Activated naive CD8-positive, alpha-beta T cell treated with anti-CD3 and anti-CD28 coated beads for 36 hours (primary cell): ENCODE measurements around the gene RCOR1. TPM values are rescaled to one million over a fixed set of nuclear protein-coding genes. Genes with fewer than 3 reads are reported as not detected.
"Not testable (repeated sequence)": the region's sequence is repeated elsewhere in the genome, so short reads cannot be mapped to it uniquely, and the experiment has no call there.

ENCODE experiments used
- DNase-seq: peaks from one replicate; pipeline ENCODE4 v3.0.0; 2021
- H3K27ac Mint-ChIP-seq: one replicate; pipeline ENCODE4 v1.8.0; 2022; ENCODE audit warnings: mild to moderate bottlenecking, moderate library complexity, mixed read lengths
- H3K27me3 Mint-ChIP-seq: one replicate; pipeline ENCODE4 v1.8.0; 2022; ENCODE audit warnings: mild to moderate bottlenecking, mixed read lengths
- H3K36me3 Mint-ChIP-seq: one replicate; pipeline ENCODE4 v1.8.0; 2021; ENCODE audit warnings: mild to moderate bottlenecking, mixed read lengths
- H3K4me1 Mint-ChIP-seq: one replicate; pipeline ENCODE4 v1.8.0; 2021; ENCODE audit warnings: mixed read lengths
- H3K4me3 Mint-ChIP-seq: one replicate; pipeline ENCODE4 v1.8.0; 2022; ENCODE audit warnings: mild to moderate bottlenecking, moderate library complexity, mixed read lengths
- H3K9me3 Mint-ChIP-seq: one replicate; pipeline ENCODE4 v1.8.0; 2022; ENCODE audit warnings: mixed read lengths
- total RNA-seq, 2 experiments: library from RNA; stranded (reverse); gene quantifications; one replicate each; pipeline ENCODE4 v1.2.3, GENCODE V29; 2021

The RCOR1 gene
- total RNA-seq, 2 experiments from 2014 or later, result 14.7 to 16.2 TPM

GRCh38 chr14:102594514-102595175 lies 2.2 kb downstream of the RCOR1 start:
- H3K27ac Mint-ChIP-seq, result peak overlapping the region; percentile 52
- H3K4me3 Mint-ChIP-seq, result peak overlapping the region; percentile 84
- H3K4me1 Mint-ChIP-seq, result peaks cover 40% of the 10 kb centered on the region
- DNase-seq, result peak; percentile 65
- H3K36me3 Mint-ChIP-seq, result peaks cover 12% of the 10 kb centered on the region
- no peaks in the 10 kb centered on the region for H3K9me3 Mint-ChIP-seq
- no peaks in the 10 kb centered on the region for H3K27me3 Mint-ChIP-seq

GRCh38 chr14:102601378-102601925 lies 9.0 kb downstream of the RCOR1 start:
- H3K4me1 Mint-ChIP-seq, result peaks cover 27% of the 10 kb centered on the region
- no peak overlapping the region for H3K4me3 Mint-ChIP-seq
- peaks cover 15% of the 10 kb centered on the region for H3K36me3 Mint-ChIP-seq
- H3K9me3 Mint-ChIP-seq, result no peaks in the 10 kb centered on the region
- DNase-seq, result no peak
- H3K27ac Mint-ChIP-seq, result no peak overlapping the region
- H3K27me3 Mint-ChIP-seq, result no peaks in the 10 kb centered on the region

DNA sequence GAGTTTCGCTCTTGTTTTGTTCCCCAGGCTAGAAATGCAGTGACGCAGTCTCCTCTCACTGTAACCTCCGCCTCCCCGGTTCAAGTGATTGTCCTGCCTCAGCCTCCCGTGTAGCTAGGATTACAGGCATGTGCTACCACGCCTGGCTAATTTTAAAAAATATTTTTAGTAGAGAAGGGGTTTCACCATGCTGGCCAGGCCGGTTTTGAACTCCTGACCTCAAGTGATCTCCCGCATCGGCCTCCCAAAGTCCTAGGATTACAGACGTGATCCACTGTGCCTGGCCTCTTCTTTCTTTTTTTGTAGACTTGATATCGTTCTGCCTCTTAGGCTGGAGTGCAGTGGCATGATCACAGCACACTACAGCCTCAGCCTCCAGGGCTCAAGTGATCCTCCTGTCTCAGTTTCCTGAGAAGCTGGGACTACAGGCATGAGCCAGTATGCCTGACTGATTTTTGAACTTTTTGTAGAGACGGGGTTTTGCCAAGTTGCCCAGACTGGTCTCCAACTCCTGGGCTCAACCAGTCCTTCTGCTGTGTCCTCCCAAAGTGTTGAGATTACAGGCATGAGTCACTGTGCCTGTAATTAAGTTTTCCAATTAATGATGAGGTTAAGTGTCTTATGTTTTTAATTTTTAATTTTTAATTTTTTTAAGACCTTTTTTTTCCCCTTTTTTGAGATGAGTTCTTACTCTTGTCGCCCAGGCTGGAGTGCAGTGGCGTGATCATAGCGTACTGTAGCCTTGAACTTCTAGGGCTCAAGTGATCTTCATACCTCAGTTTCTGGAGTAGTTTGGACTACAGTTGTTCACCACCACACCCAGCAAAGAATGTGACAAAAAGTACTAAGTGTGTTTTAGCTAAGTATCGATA lies 10.2 kb downstream of the RCOR1 start:
- Mint-ChIP-seq H3K27me3 (no peaks in the 10 kb centered on the region), H3K4me3 (no peak overlapping the region), H3K27ac (no peak overlapping the region), H3K9me3 (no peaks in the 10 kb centered on the region), H3K36me3 (peaks cover 12% of the 10 kb centered on the region), H3K4me1 (peaks cover 33% of the 10 kb centered on the region)
- no peak for DNase-seq

DNA sequence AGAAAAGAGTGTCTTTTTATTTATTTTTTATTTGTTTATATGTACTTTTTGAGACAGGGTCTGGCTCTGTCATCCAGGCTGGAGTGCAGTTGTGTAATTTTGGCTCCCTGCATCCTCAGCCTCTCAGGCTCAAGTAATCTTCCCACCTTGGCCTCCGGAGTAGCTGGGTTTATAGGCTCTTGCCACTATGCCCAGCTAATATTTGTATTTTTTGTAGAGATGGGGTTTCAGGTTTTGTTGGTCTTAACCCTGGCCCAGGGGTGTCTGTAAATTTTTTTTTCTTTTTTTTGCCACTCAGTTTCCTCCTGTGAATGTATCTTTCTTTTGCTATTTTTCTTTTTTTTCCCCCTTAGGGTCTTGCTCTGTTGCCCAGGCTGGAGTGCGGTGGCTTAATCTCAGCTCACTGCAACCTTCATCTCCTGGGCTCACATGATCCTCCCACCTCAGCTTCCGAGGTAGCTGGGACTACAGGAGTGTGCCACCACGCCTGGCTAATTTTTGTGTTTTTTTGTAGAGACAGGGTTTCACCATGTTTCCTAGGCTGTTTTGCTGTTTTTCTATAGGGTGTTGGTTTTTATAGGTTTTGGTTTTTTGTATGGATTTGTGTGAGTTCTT lies 11.0 kb downstream of the RCOR1 start:
- no peaks in the 10 kb centered on the region for H3K9me3 Mint-ChIP-seq
- no peak overlapping the region for H3K4me3 Mint-ChIP-seq
- H3K36me3 Mint-ChIP-seq, result peaks cover 15% of the 10 kb centered on the region
- no peak for DNase-seq
- H3K27me3 Mint-ChIP-seq, result no peaks in the 10 kb centered on the region
- no peak overlapping the region for H3K27ac Mint-ChIP-seq
- H3K4me1 Mint-ChIP-seq, result peaks cover 38% of the 10 kb centered on the region

DNA sequence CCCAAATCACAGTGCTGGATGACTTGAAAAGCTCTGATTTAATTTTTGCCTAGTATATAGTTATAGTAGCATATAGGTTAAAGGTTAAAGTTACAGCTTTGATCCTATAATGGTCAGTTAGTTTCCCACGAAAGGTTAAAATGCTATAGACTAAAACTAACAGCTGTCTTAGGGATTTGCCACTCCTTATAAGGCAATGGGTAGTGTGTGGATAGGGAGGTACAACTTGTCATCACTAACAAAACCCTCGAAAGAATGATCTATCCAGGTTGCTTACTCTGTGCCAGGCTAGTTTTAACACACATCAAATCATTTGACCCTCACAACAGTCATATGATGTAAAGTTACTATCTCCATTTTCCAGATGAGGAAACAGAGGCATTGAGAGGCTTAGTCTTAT lies 11.7 kb downstream of the RCOR1 start:
- no peak overlapping the region for H3K27ac Mint-ChIP-seq
- H3K27me3 Mint-ChIP-seq, result no peaks in the 10 kb centered on the region
- no peak for DNase-seq
- H3K36me3 Mint-ChIP-seq, result peaks cover 15% of the 10 kb centered on the region
- no peaks in the 10 kb centered on the region for H3K9me3 Mint-ChIP-seq
- peaks cover 39% of the 10 kb centered on the region for H3K4me1 Mint-ChIP-seq
- H3K4me3 Mint-ChIP-seq, result no peak overlapping the region

- DNase-seq, result no peak
- Mint-ChIP-seq H3K4me3 (no peak overlapping the region), H3K9me3 (no peaks in the 10 kb centered on the region), H3K4me1 (peaks cover 34% of the 10 kb centered on the region), H3K36me3 (peaks cover 18% of the 10 kb centered on the region), H3K27me3 (no peaks in the 10 kb centered on the region), H3K27ac (no peak overlapping the region)
Observed at GRCh38 chr14:102605029-102605428, 12.6 kb downstream of the RCOR1 start.

GRCh38 chr14:102606296-102606695 lies 13.8 kb downstream of the RCOR1 start:
- Mint-ChIP-seq H3K9me3 (no peaks in the 10 kb centered on the region), H3K4me1 (peaks cover 37% of the 10 kb centered on the region), H3K27me3 (no peaks in the 10 kb centered on the region), H3K36me3 (peaks cover 22% of the 10 kb centered on the region), H3K4me3 (no peak overlapping the region), H3K27ac (peak overlapping the region; percentile 20)
- no peak for DNase-seq

DNA sequence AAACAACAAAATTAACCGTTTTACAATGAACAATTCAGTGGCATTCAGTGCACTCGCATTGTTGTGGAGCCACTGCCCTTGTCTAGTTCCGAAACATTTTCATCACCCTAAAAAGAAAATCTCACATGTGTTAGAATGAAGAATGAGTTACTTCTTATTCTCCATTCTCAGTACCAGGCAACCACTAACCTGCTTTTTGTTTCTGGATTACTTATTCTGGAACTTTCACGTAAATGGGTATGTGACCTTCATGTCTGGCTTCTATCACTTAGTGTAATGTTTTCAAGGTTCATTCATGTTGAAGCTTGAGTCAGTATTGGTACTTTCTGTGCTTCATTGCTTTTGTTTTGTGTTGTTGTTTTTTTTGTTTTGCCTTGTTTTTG lies 15.6 kb downstream of the RCOR1 start:
- Mint-ChIP-seq H3K4me1 (peaks cover 33% of the 10 kb centered on the region), H3K4me3 (no peak overlapping the region), H3K9me3 (no peaks in the 10 kb centered on the region), H3K27me3 (no peaks in the 10 kb centered on the region), H3K27ac (peak overlapping the region; percentile 5), H3K36me3 (peaks cover 24% of the 10 kb centered on the region)
- DNase-seq, result no peak

DNA sequence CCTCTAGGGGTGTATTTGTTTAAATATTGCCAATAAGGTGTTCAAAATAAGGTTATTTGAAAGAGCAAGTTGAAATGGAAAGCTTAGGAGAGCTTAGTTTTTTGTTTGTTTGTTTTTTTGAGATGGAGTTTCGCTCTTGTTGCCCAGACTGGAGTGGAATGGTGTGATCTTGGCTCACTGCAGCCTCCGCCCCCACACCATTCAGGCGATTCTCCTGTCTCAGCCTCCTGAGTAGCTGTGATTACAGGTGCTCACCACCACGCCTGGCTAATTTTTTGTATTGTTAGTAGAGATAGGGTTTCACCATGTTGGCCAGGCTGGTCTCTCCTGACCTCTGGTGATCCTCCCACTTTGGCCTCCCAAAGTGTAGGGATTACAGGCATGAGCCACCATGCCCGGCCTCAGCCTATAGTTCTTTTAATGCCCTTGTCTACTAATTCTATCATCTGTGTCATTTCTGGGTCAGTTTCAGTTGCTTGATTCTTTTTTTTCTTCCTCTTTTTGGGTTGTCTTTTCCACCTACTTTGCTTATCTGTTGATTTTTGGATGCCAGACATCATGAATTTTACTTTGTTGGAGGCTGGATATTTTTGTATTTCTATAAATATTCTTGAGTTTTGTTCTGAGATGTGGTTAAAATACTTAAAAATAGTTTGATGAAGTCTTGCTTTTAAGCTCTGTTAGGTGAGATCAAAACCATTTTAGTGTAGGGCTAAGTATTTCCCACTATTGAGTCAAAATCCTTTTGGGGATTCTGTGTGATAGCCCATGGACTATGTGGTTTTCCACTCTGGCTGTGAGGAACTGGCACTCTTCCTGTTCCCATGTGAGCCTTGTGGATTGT lies 18.7 kb downstream of the RCOR1 start:
- DNase-seq, result no peak
- peaks cover 24% of the 10 kb centered on the region for H3K36me3 Mint-ChIP-seq
- no peaks in the 10 kb centered on the region for H3K9me3 Mint-ChIP-seq
- no peak overlapping the region for H3K4me3 Mint-ChIP-seq
- no peaks in the 10 kb centered on the region for H3K27me3 Mint-ChIP-seq
- H3K4me1 Mint-ChIP-seq, result peaks cover 29% of the 10 kb centered on the region
- no peak overlapping the region for H3K27ac Mint-ChIP-seq

GRCh38 chr14:102616318-102616717 lies 23.9 kb downstream of the RCOR1 start:
- Mint-ChIP-seq H3K36me3 (peaks cover 22% of the 10 kb centered on the region), H3K9me3 (no peaks in the 10 kb centered on the region), H3K27ac (no peak overlapping the region), H3K27me3 (no peaks in the 10 kb centered on the region), H3K4me3 (no peak overlapping the region), H3K4me1 (peaks cover 28% of the 10 kb centered on the region)
- DNase-seq, result no peak

DNA sequence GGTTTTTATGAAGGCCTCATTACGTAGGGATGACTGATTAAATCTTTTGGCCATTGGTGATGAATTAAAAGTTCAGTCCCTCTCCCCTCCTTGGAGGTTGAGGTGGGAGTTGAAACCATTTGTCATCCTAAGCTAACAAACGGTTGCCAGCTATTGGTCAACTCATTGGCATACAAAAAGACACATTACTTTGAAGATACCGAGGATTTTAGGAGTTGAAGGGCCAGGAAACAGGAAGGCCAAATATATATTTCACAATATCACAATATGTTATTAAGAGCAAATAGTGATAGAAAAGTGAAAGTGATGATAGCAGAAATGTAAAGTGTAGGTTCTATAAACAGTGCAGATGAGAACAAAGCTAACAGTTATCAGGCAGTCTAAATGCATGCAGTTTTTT lies 24.4 kb downstream of the RCOR1 start:
- H3K4me3 Mint-ChIP-seq, result no peak overlapping the region
- no peak for DNase-seq
- H3K9me3 Mint-ChIP-seq, result no peaks in the 10 kb centered on the region
- peaks cover 20% of the 10 kb centered on the region for H3K36me3 Mint-ChIP-seq
- no peaks in the 10 kb centered on the region for H3K27me3 Mint-ChIP-seq
- H3K27ac Mint-ChIP-seq, result no peak overlapping the region
- H3K4me1 Mint-ChIP-seq, result peaks cover 30% of the 10 kb centered on the region

GRCh38 chr14:102619012-102619411 lies 26.6 kb downstream of the RCOR1 start:
- not testable (repeated sequence) for H3K4me3 Mint-ChIP-seq, DNase-seq, H3K27me3 Mint-ChIP-seq, H3K9me3 Mint-ChIP-seq, H3K27ac Mint-ChIP-seq
- H3K36me3 Mint-ChIP-seq, result peaks cover 14% of the 10 kb centered on the region
- peaks cover 38% of the 10 kb centered on the region for H3K4me1 Mint-ChIP-seq

DNA sequence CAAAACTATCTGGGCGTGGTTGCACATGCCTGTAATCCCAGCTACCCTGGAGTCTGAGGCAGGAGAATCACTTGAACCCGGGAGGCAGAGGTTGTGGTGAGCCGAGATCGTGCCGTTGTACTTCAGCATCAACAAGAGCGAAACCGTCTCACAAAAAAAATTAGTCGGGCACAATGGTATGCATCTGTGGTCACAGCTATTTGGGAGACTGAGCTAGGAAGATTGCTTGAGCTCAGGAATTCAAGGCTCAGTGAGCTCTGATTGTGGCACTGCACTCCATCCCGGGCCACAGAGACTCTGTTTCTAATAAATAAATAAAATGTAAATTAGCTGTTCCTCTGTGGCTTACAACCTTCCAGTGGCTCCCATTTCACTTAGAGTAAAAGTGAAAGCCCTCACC lies 28.0 kb downstream of the RCOR1 start:
- Mint-ChIP-seq H3K4me3 (no peak overlapping the region), H3K27ac (no peak overlapping the region), H3K9me3 (no peaks in the 10 kb centered on the region), H3K4me1 (peaks cover 36% of the 10 kb centered on the region), H3K27me3 (no peaks in the 10 kb centered on the region), H3K36me3 (peaks cover 12% of the 10 kb centered on the region)
- no peak for DNase-seq

- H3K4me3 Mint-ChIP-seq, result no peak overlapping the region
- H3K27ac Mint-ChIP-seq, result no peak overlapping the region
Observed at GRCh38 chr14:102622262-102622885, 29.9 kb downstream of the RCOR1 start.

More at GRCh38 chr14:102622262-102622885, 29.9 kb downstream of the RCOR1 start:
- DNase-seq, result no peak
- Mint-ChIP-seq H3K4me1 (peaks cover 36% of the 10 kb centered on the region), H3K27me3 (no peaks in the 10 kb centered on the region), H3K9me3 (no peaks in the 10 kb centered on the region), H3K36me3 (peaks cover 13% of the 10 kb centered on the region)
